HUES6 (cell line): Measurements from ENCODE around the gene DPM2.

Source experiments
- H3K27ac ChIP-seq: 2 replicates; pipeline ENCODE4 v1.7.0; 2013; ENCODE audit warnings: low read depth, mild to moderate bottlenecking, low read length, inconsistent platforms
- H3K27me3 ChIP-seq: 2 replicates; pipeline ENCODE4 v1.6.1; 2013; ENCODE audit warnings: low read length; ENCODE audit not compliant: control insufficient read depth, insufficient read depth
- H3K36me3 ChIP-seq: 2 replicates; pipeline ENCODE4 v1.6.1; 2013; ENCODE audit warnings: low read length; ENCODE audit not compliant: control insufficient read depth, insufficient read depth
- H3K4me1 ChIP-seq: 2 replicates; pipeline ENCODE4 v1.6.1; 2013; ENCODE audit warnings: low read length; ENCODE audit not compliant: control insufficient read depth, insufficient read depth
- H3K4me3 ChIP-seq: 2 replicates; pipeline ENCODE4 v1.5.1; 2013; ENCODE audit warnings: low read depth, low read length
- H3K9ac ChIP-seq: one replicate; pipeline ENCODE4 v1.6.1; 2013; ENCODE audit warnings: mild to moderate bottlenecking, low read length
- H3K9me3 ChIP-seq: 2 replicates; pipeline ENCODE4 v1.6.1; 2013; ENCODE audit warnings: low read depth, low read length; ENCODE audit not compliant: control insufficient read depth, insufficient read depth

The DPM2 gene

GRCh38 chr9:127953154-127953553 is 15.5 kb upstream of the DPM2 start:
- no peak overlapping the region for H3K9ac ChIP-seq
- no peaks in the 10 kb centered on the region for H3K27me3 ChIP-seq
- peaks cover 13% of the 10 kb centered on the region for H3K4me1 ChIP-seq
- no peak overlapping the region for H3K4me3 ChIP-seq
- H3K36me3 ChIP-seq: peaks cover 7% of the 10 kb centered on the region
- H3K9me3 ChIP-seq: no peaks in the 10 kb centered on the region
- H3K27ac ChIP-seq: no peak overlapping the region

DNA sequence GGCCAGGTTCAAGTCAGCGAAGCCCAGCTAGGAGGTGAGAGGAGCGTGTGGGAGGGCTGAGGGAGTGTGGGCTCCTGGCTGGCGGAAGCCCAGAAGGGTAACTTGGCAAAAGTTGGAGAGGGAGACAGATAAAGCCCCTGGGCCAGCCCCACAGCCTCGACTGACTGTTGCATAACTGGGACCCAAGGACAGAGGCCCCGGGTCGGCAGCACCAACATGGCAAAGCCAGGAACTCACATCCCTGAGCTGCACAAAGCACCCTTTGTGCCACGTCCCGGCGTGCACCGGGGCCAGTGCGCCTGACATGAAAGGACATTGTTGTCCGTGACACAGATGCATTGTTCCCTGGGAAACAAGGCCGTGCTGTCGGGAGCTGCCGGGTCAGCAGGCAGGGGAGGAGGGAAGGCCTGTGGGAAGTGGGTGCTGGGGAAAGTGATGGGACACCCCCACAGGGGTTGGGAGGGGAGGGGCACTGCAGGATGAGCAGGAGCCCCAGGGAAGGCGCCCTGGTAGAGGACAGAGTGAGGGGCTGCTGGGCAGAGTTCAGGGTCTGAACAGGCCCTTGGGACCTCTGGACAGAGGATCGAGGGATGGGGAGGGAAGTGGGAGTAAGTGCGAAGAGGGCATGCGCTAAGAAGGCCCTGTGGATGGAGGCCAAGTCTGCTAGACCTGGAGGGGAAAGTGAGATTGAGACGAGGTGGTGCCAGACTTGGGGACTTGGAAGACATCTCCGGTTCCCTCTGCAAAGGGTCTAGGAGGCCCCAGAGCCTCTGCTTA is 13.0 kb upstream of the DPM2 start:
- peaks cover 13% of the 10 kb centered on the region for H3K36me3 ChIP-seq

DNA sequence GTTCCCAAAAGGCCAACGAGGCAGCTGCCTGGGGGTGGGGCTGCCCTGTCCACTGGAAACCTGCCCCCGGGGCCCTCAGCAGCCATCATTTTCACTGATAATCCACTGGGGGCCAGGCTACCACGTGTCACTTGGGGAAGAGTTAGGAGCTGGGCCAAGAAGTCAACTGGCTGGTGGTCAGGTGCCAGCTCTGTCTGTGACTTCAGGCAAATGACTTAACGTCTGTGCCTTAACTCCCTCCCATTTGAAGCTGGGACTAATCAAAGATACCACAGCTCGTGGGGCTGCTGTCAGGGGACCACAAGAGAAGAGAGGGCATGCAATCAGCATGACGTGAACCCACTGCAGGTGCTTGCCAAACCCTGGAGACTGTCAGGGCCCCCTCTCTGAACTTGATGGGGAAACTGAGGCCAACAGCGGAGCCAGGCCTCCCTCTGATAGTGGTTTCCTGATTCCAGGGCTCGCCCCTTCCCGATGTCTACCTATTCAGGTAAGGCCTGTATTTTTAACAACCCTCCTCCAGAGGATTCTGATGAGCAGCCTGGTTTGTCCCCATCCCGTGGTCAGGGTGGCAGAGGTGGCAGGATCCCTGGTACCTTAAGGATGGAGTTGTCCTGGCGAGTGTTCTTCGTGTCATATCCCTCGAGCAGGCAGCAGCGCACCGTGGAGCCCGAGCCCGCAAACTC is 12.3 kb upstream of the DPM2 start:
- H3K4me3 ChIP-seq: no peak overlapping the region
- H3K9ac ChIP-seq: no peak overlapping the region
- no peaks in the 10 kb centered on the region for H3K9me3 ChIP-seq
- H3K27me3 ChIP-seq: no peaks in the 10 kb centered on the region
- H3K36me3 ChIP-seq: peaks cover 20% of the 10 kb centered on the region
- H3K27ac ChIP-seq: no peak overlapping the region
- H3K4me1 ChIP-seq: peaks cover 3% of the 10 kb centered on the region; the same call in 1 of the 2 replicates

More for the DNA sequence above, 13.0 kb upstream of the DPM2 start:
- H3K27me3 ChIP-seq: no peaks in the 10 kb centered on the region
- no peak overlapping the region for H3K4me3 ChIP-seq
- H3K27ac ChIP-seq: no peak overlapping the region
- H3K9ac ChIP-seq: no peak overlapping the region
- peaks cover 9% of the 10 kb centered on the region for H3K4me1 ChIP-seq
- H3K9me3 ChIP-seq: no peaks in the 10 kb centered on the region

DNA sequence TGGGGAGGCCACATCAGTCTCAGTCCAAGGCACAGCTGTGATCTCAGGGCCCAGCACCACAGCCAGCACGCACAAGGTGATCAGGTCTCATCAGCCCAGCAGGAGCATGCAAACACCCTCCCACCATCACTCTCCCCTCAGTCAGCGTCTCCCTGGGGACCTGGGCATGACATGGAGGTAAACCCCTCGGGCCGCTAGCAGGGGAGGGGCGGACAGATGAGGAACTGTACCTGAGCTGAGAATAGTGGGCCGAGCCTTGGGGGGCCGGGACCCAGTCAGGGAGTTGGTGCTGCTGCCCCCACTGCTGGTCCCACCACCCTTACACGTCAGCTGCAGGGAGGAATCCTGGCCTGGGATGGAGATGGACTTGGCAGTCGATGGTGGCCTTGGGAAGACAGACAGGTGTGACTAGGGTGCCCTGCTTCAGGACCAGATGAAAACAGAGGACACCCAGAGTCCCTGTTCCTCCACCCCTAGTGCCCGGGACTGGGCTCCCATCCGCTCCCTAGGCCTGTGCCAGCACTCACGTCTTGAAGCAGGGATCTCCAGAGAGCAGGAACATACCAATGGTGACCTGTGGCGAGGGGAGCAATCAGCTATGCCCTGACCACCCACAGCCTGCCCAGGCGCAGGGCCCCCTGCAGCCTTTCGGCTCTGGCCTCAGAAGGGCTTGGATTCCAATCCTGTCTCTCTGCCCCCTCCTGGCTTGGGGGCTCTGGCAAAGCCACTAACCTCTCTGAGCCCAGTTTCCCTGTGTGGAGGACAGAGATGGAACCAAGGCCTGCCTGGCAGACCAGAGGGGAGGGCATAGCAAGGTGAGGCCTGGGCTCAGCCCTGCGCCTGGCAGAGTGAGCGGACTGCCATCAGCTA is 10.4 kb upstream of the DPM2 start:
- Histone ChIP-seq H3K9me3 (no peaks in the 10 kb centered on the region), H3K36me3 (peaks cover 35% of the 10 kb centered on the region), H3K27me3 (no peaks in the 10 kb centered on the region), H3K4me1 (peaks cover 3% of the 10 kb centered on the region), H3K27ac (peak overlapping the region; percentile 6; the same call in 1 of the 2 replicates), H3K9ac (no peak overlapping the region), H3K4me3 (no peak overlapping the region)

- H3K36me3 ChIP-seq: peaks cover 49% of the 10 kb centered on the region
- no peak overlapping the region for H3K9ac ChIP-seq
- peaks cover 6% of the 10 kb centered on the region for H3K4me1 ChIP-seq
- H3K4me3 ChIP-seq: no peak overlapping the region
- H3K9me3 ChIP-seq: no peaks in the 10 kb centered on the region
- no peaks in the 10 kb centered on the region for H3K27me3 ChIP-seq
- no peak overlapping the region for H3K27ac ChIP-seq
Measured at GRCh38 chr9:127946728-127947127, 9.1 kb upstream of the DPM2 start.

DNA sequence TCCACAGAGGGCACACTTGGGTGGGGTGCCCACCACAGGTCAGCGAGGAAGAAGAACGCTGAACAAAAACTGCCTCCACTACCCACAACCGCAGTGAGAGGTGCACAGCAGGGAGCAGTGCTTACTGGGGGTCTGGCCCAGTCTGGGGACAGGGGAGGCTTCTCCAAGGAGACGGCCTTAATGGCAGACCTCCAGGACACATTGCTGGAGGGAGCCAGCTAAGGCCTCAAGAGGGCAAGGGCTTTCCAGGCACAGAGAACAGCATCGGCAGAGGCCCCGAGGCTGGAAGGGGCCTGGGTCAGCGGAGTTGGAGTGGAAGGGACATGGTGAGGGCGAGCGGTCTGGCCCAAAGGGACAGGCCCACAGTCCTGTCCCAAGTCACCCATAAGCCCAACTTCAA is 8.3 kb upstream of the DPM2 start:
- Histone ChIP-seq H3K9me3 (no peaks in the 10 kb centered on the region), H3K36me3 (peaks cover 49% of the 10 kb centered on the region), H3K27ac (no peak overlapping the region), H3K4me1 (peaks cover 6% of the 10 kb centered on the region), H3K27me3 (no peaks in the 10 kb centered on the region), H3K4me3 (no peak overlapping the region), H3K9ac (no peak overlapping the region)

- Histone ChIP-seq H3K4me3 (no peak overlapping the region), H3K9ac (no peak overlapping the region), H3K27ac (no peak overlapping the region), H3K9me3 (no peaks in the 10 kb centered on the region), H3K27me3 (no peaks in the 10 kb centered on the region), H3K36me3 (peaks cover 49% of the 10 kb centered on the region), H3K4me1 (peaks cover 6% of the 10 kb centered on the region)
Measured at GRCh38 chr9:127945338-127945737, 7.7 kb upstream of the DPM2 start.

- no peak overlapping the region for H3K27ac ChIP-seq
- H3K4me1 ChIP-seq: peaks cover 6% of the 10 kb centered on the region
- H3K27me3 ChIP-seq: no peaks in the 10 kb centered on the region
- no peak overlapping the region for H3K4me3 ChIP-seq
- peaks cover 49% of the 10 kb centered on the region for H3K36me3 ChIP-seq
- no peak overlapping the region for H3K9ac ChIP-seq
- no peaks in the 10 kb centered on the region for H3K9me3 ChIP-seq
Measured at GRCh38 chr9:127944586-127945218, 7.0 kb upstream of the DPM2 start.

DNA sequence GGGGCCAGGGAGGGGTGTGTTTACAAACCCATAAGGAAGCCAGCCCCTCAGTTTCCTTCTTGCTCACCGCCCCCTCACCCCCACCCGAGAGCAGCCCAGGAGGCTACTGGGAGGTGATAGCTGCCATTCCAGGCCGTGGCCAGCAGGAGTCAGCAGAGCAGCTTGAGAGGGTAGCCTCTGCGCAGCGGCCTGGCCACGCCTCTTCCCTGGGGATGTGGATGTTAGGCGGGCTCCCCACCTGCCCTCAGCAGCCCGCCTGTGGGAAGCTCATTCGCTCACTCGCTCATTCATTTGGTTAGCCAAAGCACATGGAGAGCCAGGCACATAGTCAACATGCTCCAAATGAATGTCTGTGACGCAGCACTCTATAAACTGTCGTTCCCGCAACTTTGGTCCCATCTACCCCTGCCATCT is 6.1 kb upstream of the DPM2 start:
- Histone ChIP-seq H3K9me3 (no peaks in the 10 kb centered on the region), H3K4me3 (no peak overlapping the region), H3K4me1 (peaks cover 6% of the 10 kb centered on the region), H3K27me3 (no peaks in the 10 kb centered on the region), H3K9ac (no peak overlapping the region), H3K36me3 (peaks cover 48% of the 10 kb centered on the region), H3K27ac (no peak overlapping the region)

DNA sequence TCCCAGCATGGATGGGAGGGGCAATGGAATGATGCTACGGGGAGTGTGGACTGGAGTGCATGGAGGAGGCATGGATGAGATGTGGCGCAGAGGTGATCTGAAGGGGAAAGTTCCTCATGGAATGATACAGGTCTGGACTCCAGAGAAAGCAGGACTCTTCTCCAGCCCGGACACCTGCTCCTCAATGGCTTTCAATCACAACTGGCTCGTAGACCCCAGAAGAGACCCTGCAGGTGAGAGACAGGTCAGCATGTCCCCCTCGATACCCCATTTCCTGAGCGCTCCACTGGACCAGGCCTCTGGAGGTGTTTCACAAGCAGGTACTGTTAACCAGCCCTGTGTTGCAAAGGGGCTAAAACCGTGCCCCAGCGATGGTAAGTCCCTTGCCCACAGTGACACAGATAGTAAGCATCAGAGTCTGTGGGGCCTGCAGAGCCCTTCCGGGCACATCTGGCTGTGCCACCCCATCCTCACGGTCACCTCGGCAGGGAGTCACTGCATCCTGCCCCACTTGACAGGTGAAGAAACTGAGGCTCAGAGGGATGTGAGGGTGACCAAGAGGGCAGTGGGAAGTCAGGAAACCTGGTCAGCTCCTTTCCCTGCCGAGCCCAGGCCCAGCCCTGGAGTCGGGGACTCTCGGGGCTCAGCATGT is 5.5 kb upstream of the DPM2 start:
- Histone ChIP-seq H3K27ac (no peak overlapping the region), H3K9me3 (no peaks in the 10 kb centered on the region), H3K4me3 (no peak overlapping the region), H3K4me1 (peaks cover 7% of the 10 kb centered on the region), H3K36me3 (peaks cover 42% of the 10 kb centered on the region), H3K9ac (no peak overlapping the region), H3K27me3 (no peaks in the 10 kb centered on the region)
